B cell (primary cell): Measurements from ENCODE around the gene ST3GAL3. TPM values are rescaled to one million over a fixed set of nuclear protein-coding genes. Genes with fewer than 3 reads are reported as not detected.

Experiments used
- ATAC-seq: fragments of 200-7000 bp; cut with Tn5 transposase; one replicate; pipeline ENCODE4 v1.10.0; 2021; ENCODE audit warnings: low read depth, mild to moderate bottlenecking, moderate number of reproducible peaks, moderate library complexity
- CTCF ChIA-PET: fragments of 350-600 bp; sonication (Branson Sonifier 250); formaldehyde crosslinking; loops from one replicate; lab custom pipeline; 2021; ENCODE audit warnings: antibody characterized with exemption, inconsistent platforms; lab: Charles Lee
- POLR2A ChIA-PET: fragments of 350-600 bp; sonication (Branson Sonifier 250); formaldehyde crosslinking; loops from one replicate; lab custom pipeline; 2021; ENCODE audit warnings: antibody characterized with exemption; lab: Charles Lee
- DNase-seq: peaks from one replicate; pipeline ENCODE4 v3.0.0; 2013
- H2AFZ ChIP-seq: 2 replicates; pipeline ENCODE4 v1.6.1; 2012; ENCODE audit warnings: mild to moderate bottlenecking, low read depth, low read length; ENCODE audit not compliant: insufficient read depth, poor library complexity, severe bottlenecking
- H3K27ac ChIP-seq, 2 donors: 1 replicate in 1 of 2; 2 replicates in 1 of 2; pipeline ENCODE4 v1.5.1; 2012 to 2013; ENCODE audit warnings: low read length in 2 of 2, mild to moderate bottlenecking in 2 of 2, moderate library complexity in 1 of 2
- H3K27me3 ChIP-seq, 4 experiments: fragments of 200-600 bp in 1 of 4; sonication (generic) in 1 of 4; replicated peaks in 1 of 4; 1 replicate in 2 of 4; 2 replicates in 2 of 4; pipeline versions ENCODE4 v1.6.1 to v1.7.0; 2013 to 2016; ENCODE audit warnings: low read length in 3 of 4, mild to moderate bottlenecking in 2 of 4, mixed read lengths in 1 of 4, moderate library complexity in 1 of 4; ENCODE audit not compliant: insufficient read depth in 4 of 4, control insufficient read depth in 3 of 4; ENCODE audit errors: control extremely low read depth in 1 of 4
- H3K36me3 ChIP-seq, 2 experiments: replicated peaks in 1 of 2; 1 replicate in 1 of 2; 2 replicates in 1 of 2; pipeline versions ENCODE4 v1.6.1 to v1.7.1; 2013; ENCODE audit warnings: low read length in 1 of 2; ENCODE audit not compliant: insufficient read depth in 2 of 2, control insufficient read depth in 1 of 2; ENCODE audit errors: control extremely low read depth in 1 of 2, extremely low read depth in 1 of 2
- H3K4me1 ChIP-seq, 2 donors: fragments of 200-600 bp in 1 of 2; sonication (generic) in 1 of 2; 1 replicate in 1 of 2; 2 replicates in 1 of 2; pipeline versions ENCODE4 v1.5.1 to v1.6.1; 2013 to 2017; ENCODE audit warnings: low read length in 2 of 2; ENCODE audit not compliant: control insufficient read depth in 2 of 2, insufficient read depth in 2 of 2
- H3K4me2 ChIP-seq: replicated peaks from 2 replicates; pipeline ENCODE3; 2012; ENCODE audit warnings: mild to moderate bottlenecking, low read depth, low read length; ENCODE audit not compliant: poor library complexity, severe bottlenecking
- H3K4me3 ChIP-seq, 5 experiments: fragments of 200-600 bp in 1 of 5; sonication (generic) in 1 of 5; 1 replicate in 3 of 5; 2 replicates in 2 of 5; pipeline versions ENCODE4 v1.5.1 to v1.7.0; 2011 to 2016; ENCODE audit warnings: low read length in 4 of 5, mild to moderate bottlenecking in 4 of 5, low read depth in 2 of 5, control low read depth in 1 of 5, moderate library complexity in 1 of 5; ENCODE audit not compliant: insufficient read depth in 1 of 5; ENCODE audit errors: control extremely low read depth in 1 of 5, extremely low read depth in 1 of 5
- H3K79me2 ChIP-seq: fragments of 200-600 bp; sonication (generic); one replicate; pipeline ENCODE4 v1.6.0; 2016; ENCODE audit warnings: low read length; ENCODE audit not compliant: control insufficient read depth, insufficient read depth
- H3K9ac ChIP-seq: fragments of 200-600 bp; sonication (generic); 2 replicates; pipeline ENCODE4 v1.6.1; 2017; ENCODE audit warnings: mild to moderate bottlenecking, low read length, moderate library complexity
- H3K9me3 ChIP-seq, 3 donors: one replicate each; pipeline versions ENCODE4 v1.6.1 to v1.7.1; 2013; ENCODE audit warnings: low read length in 2 of 3; ENCODE audit not compliant: control insufficient read depth in 2 of 3, insufficient read depth in 1 of 3; ENCODE audit errors: control extremely low read depth in 1 of 3
- H4K20me1 ChIP-seq: 2 replicates; pipeline ENCODE4 v1.6.0; 2012; ENCODE audit warnings: mild to moderate bottlenecking, low read length; ENCODE audit not compliant: insufficient read depth, control insufficient read depth, poor library complexity, severe bottlenecking
- H3K27ac Mint-ChIP-seq: one replicate; pipeline ENCODE4 v1.8.0; 2021; ENCODE audit warnings: mixed read lengths
- H3K27me3 Mint-ChIP-seq: one replicate; pipeline ENCODE4 v1.8.0; 2021; ENCODE audit warnings: mixed read lengths
- H3K4me1 Mint-ChIP-seq: one replicate; pipeline ENCODE4 v1.8.0; 2021; ENCODE audit warnings: mixed read lengths
- H3K4me3 Mint-ChIP-seq: one replicate; pipeline ENCODE4 v1.8.0; 2021; ENCODE audit warnings: mixed read lengths
- H3K9me3 Mint-ChIP-seq: one replicate; pipeline ENCODE4 v1.8.0; 2022; ENCODE audit warnings: mixed read lengths; ENCODE audit not compliant: insufficient read depth
- CTCF ChIP-seq: fragments of 200-600 bp; IDR thresholded peaks from one replicate; pipeline ENCODE4 v1.8.0; 2022; ENCODE audit warnings: antibody characterized with exemption, mild to moderate bottlenecking
- EZH2 ChIP-seq: IDR thresholded peaks from 2 replicates; pipeline ENCODE4 v1.6.1; 2012; ENCODE audit warnings: borderline replicate concordance, low read depth, mild to moderate bottlenecking, moderate library complexity, low read length; ENCODE audit not compliant: insufficient read depth, poor library complexity, severe bottlenecking
- WGBS: methylation state at CpG from one replicate; pipeline ENCODE4 v1.1.5; 2013; ENCODE audit warnings: missing lambda C conversion rate; ENCODE audit not compliant: insufficient coverage; 5-methylcytosine and 5-hydroxymethylcytosine counted together
- intact Hi-C: fragments of 100-400 bp; cut with micrococcal nuclease; formaldehyde crosslinking; loops from one replicate; pipeline ENCODE4 v1.10.0; 2022
- polyA plus RNA-seq: library from polyadenylated mRNA; depleted of rRNA; stranded (reverse); fragments of >200 nt; gene quantifications from 2 replicates; pipeline ENCODE4 v1.2.3, GENCODE V29; 2012
- total RNA-seq, 2 donors: library from RNA; stranded (reverse); fragments of 120-200 nt in 1 of 2; gene quantifications; 1 replicate in 1 of 2; 2 replicates in 1 of 2; pipeline versions ENCODE4 v1.2.3 to v1.2.4, GENCODE V29; 2013 to 2022

The ST3GAL3 gene
- total and polyA plus RNA-seq, 2 donors (not counting 1 experiment from before 2014, with no cell fraction given): 16.8 to 31.4 TPM

- peak overlapping the region; percentile 49 for H3K4me2 ChIP-seq
- CTCF ChIA-PET: interaction anchor here (1.3 kb wide), 1 partner anchor 212 kb away, joined by 3 read pairs; no protein-coding TSS in a partner anchor
- DNase-seq (peak; percentile 80), ATAC-seq (peak; percentile 82)
- H3K36me3 ChIP-seq: peaks cover 0 to 14% of the 10 kb centered on the region in 2 experiments
- TF ChIP-seq EZH2 (no peak), CTCF (no peak)
- H3K4me3 ChIP-seq: no peak overlapping the region
- no peaks in the 10 kb centered on the region for H3K27me3 ChIP-seq
- POLR2A ChIA-PET: no interaction called here
- Mint-ChIP-seq H3K27me3 (no peaks in the 10 kb centered on the region), H3K9me3 (no peaks in the 10 kb centered on the region), H3K4me3 (peak overlapping the region; percentile 11), H3K27ac (peak overlapping the region; percentile 80), H3K4me1 (peaks cover 52% of the 10 kb centered on the region)
- peak overlapping the region; percentile 34 for H2AFZ ChIP-seq
- peaks cover 0 to 6% (median 0%) of the 10 kb centered on the region in 3 donors for H3K9me3 ChIP-seq
- peaks cover 52 to 56% of the 10 kb centered on the region in 2 donors for H3K4me1 ChIP-seq
- H3K79me2 ChIP-seq: no peaks in the 10 kb centered on the region
- WGBS: 6% methylated on average over 4 of the region's 6 CpGs
- intact Hi-C loops: no loop called here
- peak overlapping the region; percentile 28 for H3K9ac ChIP-seq
- no peaks in the 10 kb centered on the region for H4K20me1 ChIP-seq
- H3K27ac ChIP-seq: peak overlapping the region; percentile 5 to 70
These were observed 129.1 kb downstream of the ST3GAL3 start for GRCh38 chr1:43836267-43836951.

- Mint-ChIP-seq H3K4me3 (no peak overlapping the region), H3K27me3 (no peaks in the 10 kb centered on the region), H3K27ac (no peak overlapping the region), H3K4me1 (peaks cover 31% of the 10 kb centered on the region), H3K9me3 (peaks cover 3% of the 10 kb centered on the region)
- Histone ChIP-seq H4K20me1 (no peaks in the 10 kb centered on the region), H3K27ac (no peak overlapping the region), H3K9ac (no peak overlapping the region), H3K79me2 (no peaks in the 10 kb centered on the region), H3K36me3 (peaks cover 0 to 18% of the 10 kb centered on the region in 2 experiments), H3K4me3 (no peak overlapping the region), H3K4me2 (no peak overlapping the region), H2AFZ (no peak overlapping the region), H3K27me3 (no peaks in the 10 kb centered on the region), H3K4me1 (peaks cover 29 to 31% of the 10 kb centered on the region in 2 donors), H3K9me3 (peaks cover 0 to 7% (median 0%) of the 10 kb centered on the region in 3 donors)
- no peak for TF ChIP-seq CTCF
- TF ChIP-seq EZH2: no peak
- no peak for ATAC-seq
- no CpG with 5 or more reads among the region's 5 CpGs for WGBS
- POLR2A ChIA-PET: no interaction called here
- intact Hi-C loops: no loop called here
- no peak for DNase-seq
- CTCF ChIA-PET: no interaction called here
These were observed 131.7 kb downstream of the ST3GAL3 start for GRCh38 chr1:43839056-43839455.
